Heart left ventricle (tissue), 13 donors: ENCODE results near the gene C16orf46.

ENCODE experiments used
- CTCF ChIP-seq, 12 donors: fragments of 200-600 bp; sonication (generic) in 4 of 12; IDR thresholded peaks; one replicate each; pipeline versions ENCODE4 v1.5.0 to v1.8.0; 2018 to 2022; ENCODE audit warnings: antibody characterized with exemption in 12 of 12, mild to moderate bottlenecking in 5 of 12
- POLR2A ChIP-seq, 2 donors: fragments of 450-650 bp; IDR thresholded peaks; one replicate each; pipeline ENCODE4 v1.6.1; 2017; ENCODE audit warnings: antibody characterized with exemption in 2 of 2, mild to moderate bottlenecking in 2 of 2, moderate library complexity in 2 of 2
- donor health status: ischemic (EF 13 %, LVEDD 7.1; RV severe dilation, severe dysfunction).
- donor health status: DM: no; HTN: yes; CAD: no.
- donor health status: DM: no; HTN: no; CAD: no.
- donor health status: ischemic (EF 25% LVEDD 6.9; RV normal size, moderate dysfunction).
- donor health status: ischemic (EF 25% LVEDD 5.7; RV mildly dilated, moderate dysfunction).
- donor health status: ischemic (EF 35%, LVEDD 5.7; RV mildly dilated, moderate dysfunction).
- donor health status: nonischemic (EF 11% LVEDD 7.7; RV severe dilation, severe dysfunction).
- donor health status: DM: yes; HTN: yes; CAD: no.
- donor health status: PGD.
- donor health status: ischemic (EF 29% LVEDD 5.4; RV normal size, mild dysfunction).
- donor health status: nonischemic (EF 23%, LVEDD 6.1; RV moderate dilation, normal function).

- TF ChIP-seq POLR2A (IDR thresholded peaks at IDR 0.05) (no peak), CTCF (IDR thresholded peaks at IDR 0.05) (no peak)
Measured at GRCh38 chr16:81014672-81015071, 62.4 kb downstream of the C16orf46 start.
